HepG2 (cell line): ENCODE results near the gene NCAPD2. TPM values are rescaled to one million over a fixed set of nuclear protein-coding genes. Genes with fewer than 3 reads are reported as not detected.

Source experiments
- BORCS8-MEF2B ChIP-seq: sonication (generic); formaldehyde crosslinking; IDR thresholded peaks from 2 replicates; pipeline ENCODE4 v1.8.0; 2022; ENCODE audit warnings: mild to moderate bottlenecking, missing genetic modification reagents
- GATA4 ChIP-seq: sonication (generic); IDR thresholded peaks from 2 replicates; pipeline ENCODE4 v1.6.1; 2016; ENCODE audit warnings: antibody characterized with exemption, low read depth, borderline replicate concordance
- HNRNPH1 ChIP-seq: fragments of 200-400 bp; formaldehyde crosslinking; optimal IDR thresholded peaks from 2 replicates; pipeline ENCODE3; 2017; ENCODE audit warnings: mild to moderate bottlenecking, low read depth, low read length
- ONECUT2 ChIP-seq: sonication (generic); formaldehyde crosslinking; IDR thresholded peaks from 2 replicates; pipeline ENCODE4 v1.4.0; 2020; ENCODE audit warnings: missing genetic modification reagents
- POLR2A ChIP-seq, 2 experiments: IDR thresholded peaks; 2 replicates each; pipeline ENCODE4 v1.6.1; 2011; ENCODE audit warnings: low read depth in 2 of 2, low read length in 2 of 2, mild to moderate bottlenecking in 1 of 2, moderate library complexity in 1 of 2; ENCODE audit not compliant: insufficient read depth in 1 of 2
- PPARG ChIP-seq: conservative IDR thresholded peaks from 2 replicates; pipeline ENCODE4 v1.6.1; 2016; ENCODE audit warnings: missing biosample characterization, missing genetic modification reagents
- SALL1 ChIP-seq: sonication (generic); formaldehyde crosslinking; IDR thresholded peaks from 2 replicates; pipeline ENCODE4 v1.8.0; 2022; ENCODE audit warnings: mild to moderate bottlenecking, missing genetic modification reagents
- SMAD1 ChIP-seq: sonication (generic); formaldehyde crosslinking; IDR thresholded peaks from 2 replicates; pipeline ENCODE4 v1.4.0; 2020; ENCODE audit warnings: missing genetic modification reagents, low read depth, mild to moderate bottlenecking, borderline replicate concordance
- SSRP1 ChIP-seq: IDR thresholded peaks from 2 replicates; pipeline ENCODE4 v1.6.1; 2016; ENCODE audit warnings: control low read depth
- ZBTB20 ChIP-seq: sonication (generic); formaldehyde crosslinking; IDR thresholded peaks from 2 replicates; pipeline ENCODE4 v1.8.1; 2023; ENCODE audit warnings: missing genetic modification reagents, low read depth, mild to moderate bottlenecking, borderline replicate concordance
- ZFYVE20 ChIP-seq: sonication (generic); formaldehyde crosslinking; IDR thresholded peaks from 2 replicates; pipeline ENCODE4 v1.8.0; 2023; ENCODE audit warnings: low read depth, mild to moderate bottlenecking, moderate library complexity, missing genetic modification reagents, borderline replicate concordance
- ZNF235 ChIP-seq: sonication (generic); formaldehyde crosslinking; IDR thresholded peaks from 2 replicates; pipeline ENCODE4 v1.8.1; 2023; ENCODE audit warnings: mild to moderate bottlenecking, missing genetic modification reagents, borderline replicate concordance
- ZNF570 ChIP-seq: sonication (generic); formaldehyde crosslinking; IDR thresholded peaks from 2 replicates; pipeline ENCODE4 v1.4.0; 2020; ENCODE audit warnings: mild to moderate bottlenecking, missing genetic modification reagents, borderline replicate concordance
- ZNF816 ChIP-seq: sonication (generic); formaldehyde crosslinking; IDR thresholded peaks from 2 replicates; pipeline ENCODE4 v1.8.0; 2022; ENCODE audit warnings: missing genetic modification reagents, mild to moderate bottlenecking, borderline replicate concordance
- polyA plus RNA-seq, 8 experiments: library from polyadenylated mRNA; depleted of rRNA in 3 of 8; stranded (reverse) in 7 of 8; unstranded in 1 of 8; fragments of >200 nt; fragmentation: Illumina TruSeq in 4 of 8; extraction: Trizol in 4 of 8; gene quantifications; 2 replicates each; pipeline versions ENCODE4 v1.2.1 to v1.2.3, GENCODE V29; 2011 to 2016; ENCODE audit warnings: low read depth in 4 of 8, missing spikeins in 1 of 8, mixed read lengths in 1 of 8; ENCODE audit not compliant: insufficient read depth in 1 of 8
- total RNA-seq, 5 experiments: library from RNA; depleted of rRNA; stranded (reverse); fragments of >200 nt; fragmentation: Illumina TruSeq; extraction: Trizol; gene quantifications; 2 replicates each; pipeline ENCODE4 v1.2.3, GENCODE V29; 2016; ENCODE audit warnings: low read depth in 1 of 5
- TF ChIP-seq, protein P1 (sequence below): sonication (generic); formaldehyde crosslinking; IDR thresholded peaks from 2 replicates; pipeline ENCODE4 v1.4.0; 2020; ENCODE audit warnings: mild to moderate bottlenecking, missing genetic modification reagents
- TF ChIP-seq, protein P2 (sequence below): sonication (generic); formaldehyde crosslinking; IDR thresholded peaks from 2 replicates; pipeline ENCODE4 v1.9.0; 2022; ENCODE audit warnings: missing genetic modification reagents, mild to moderate bottlenecking, borderline replicate concordance
- TF ChIP-seq, protein P3 (sequence below): sonication (generic); formaldehyde crosslinking; IDR thresholded peaks from 2 replicates; pipeline ENCODE4 v1.5.1; 2020; ENCODE audit warnings: mild to moderate bottlenecking, missing genetic modification reagents, moderate library complexity

Gene NCAPD2
- total and polyA plus RNA-seq, 2 of the 13 experiments (the other 11 are each of a cell fraction or from before 2014, with no cell fraction given), result 51.1 to 65.6 TPM

DNA sequence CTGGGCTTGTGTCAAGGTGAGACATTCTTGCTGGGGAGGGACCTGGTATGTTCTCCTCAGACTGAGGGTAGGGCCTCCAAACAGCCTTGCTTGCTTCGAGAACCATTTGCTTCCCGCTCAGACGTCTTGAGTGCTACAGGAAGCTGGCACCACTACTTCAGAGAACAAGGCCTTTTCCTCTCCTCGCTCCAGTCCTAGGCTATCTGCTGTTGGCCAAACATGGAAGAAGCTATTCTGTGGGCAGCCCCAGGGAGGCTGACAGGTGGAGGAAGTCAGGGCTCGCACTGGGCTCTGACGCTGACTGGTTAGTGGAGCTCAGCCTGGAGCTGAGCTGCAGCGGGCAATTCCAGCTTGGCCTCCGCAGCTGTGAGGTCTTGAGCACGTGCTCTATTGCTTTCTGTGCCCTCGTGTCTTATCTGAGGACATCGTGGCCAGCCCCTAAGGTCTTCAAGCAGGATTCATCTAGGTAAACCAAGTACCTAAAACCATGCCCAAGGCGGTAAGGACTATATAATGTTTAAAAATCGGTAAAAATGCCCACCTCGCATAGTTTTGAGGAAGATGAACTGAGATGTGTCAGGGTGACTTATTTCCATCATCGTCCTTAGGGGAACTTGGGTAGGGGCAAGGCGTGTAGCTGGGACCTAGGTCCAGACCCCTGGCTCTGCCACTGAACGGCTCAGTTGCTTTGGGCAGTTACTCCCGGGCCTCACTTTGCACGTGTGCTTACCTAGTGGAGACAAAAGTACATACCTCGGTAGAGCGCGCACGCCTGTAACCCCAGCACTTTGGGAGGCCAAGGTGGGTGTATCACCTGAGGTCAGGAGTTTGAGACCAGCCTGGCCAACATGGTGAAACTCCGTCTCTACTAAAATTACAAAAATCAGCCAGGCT, 44.8 kb downstream of the NCAPD2 start (continued):
- TF ChIP-seq, protein P1, sequence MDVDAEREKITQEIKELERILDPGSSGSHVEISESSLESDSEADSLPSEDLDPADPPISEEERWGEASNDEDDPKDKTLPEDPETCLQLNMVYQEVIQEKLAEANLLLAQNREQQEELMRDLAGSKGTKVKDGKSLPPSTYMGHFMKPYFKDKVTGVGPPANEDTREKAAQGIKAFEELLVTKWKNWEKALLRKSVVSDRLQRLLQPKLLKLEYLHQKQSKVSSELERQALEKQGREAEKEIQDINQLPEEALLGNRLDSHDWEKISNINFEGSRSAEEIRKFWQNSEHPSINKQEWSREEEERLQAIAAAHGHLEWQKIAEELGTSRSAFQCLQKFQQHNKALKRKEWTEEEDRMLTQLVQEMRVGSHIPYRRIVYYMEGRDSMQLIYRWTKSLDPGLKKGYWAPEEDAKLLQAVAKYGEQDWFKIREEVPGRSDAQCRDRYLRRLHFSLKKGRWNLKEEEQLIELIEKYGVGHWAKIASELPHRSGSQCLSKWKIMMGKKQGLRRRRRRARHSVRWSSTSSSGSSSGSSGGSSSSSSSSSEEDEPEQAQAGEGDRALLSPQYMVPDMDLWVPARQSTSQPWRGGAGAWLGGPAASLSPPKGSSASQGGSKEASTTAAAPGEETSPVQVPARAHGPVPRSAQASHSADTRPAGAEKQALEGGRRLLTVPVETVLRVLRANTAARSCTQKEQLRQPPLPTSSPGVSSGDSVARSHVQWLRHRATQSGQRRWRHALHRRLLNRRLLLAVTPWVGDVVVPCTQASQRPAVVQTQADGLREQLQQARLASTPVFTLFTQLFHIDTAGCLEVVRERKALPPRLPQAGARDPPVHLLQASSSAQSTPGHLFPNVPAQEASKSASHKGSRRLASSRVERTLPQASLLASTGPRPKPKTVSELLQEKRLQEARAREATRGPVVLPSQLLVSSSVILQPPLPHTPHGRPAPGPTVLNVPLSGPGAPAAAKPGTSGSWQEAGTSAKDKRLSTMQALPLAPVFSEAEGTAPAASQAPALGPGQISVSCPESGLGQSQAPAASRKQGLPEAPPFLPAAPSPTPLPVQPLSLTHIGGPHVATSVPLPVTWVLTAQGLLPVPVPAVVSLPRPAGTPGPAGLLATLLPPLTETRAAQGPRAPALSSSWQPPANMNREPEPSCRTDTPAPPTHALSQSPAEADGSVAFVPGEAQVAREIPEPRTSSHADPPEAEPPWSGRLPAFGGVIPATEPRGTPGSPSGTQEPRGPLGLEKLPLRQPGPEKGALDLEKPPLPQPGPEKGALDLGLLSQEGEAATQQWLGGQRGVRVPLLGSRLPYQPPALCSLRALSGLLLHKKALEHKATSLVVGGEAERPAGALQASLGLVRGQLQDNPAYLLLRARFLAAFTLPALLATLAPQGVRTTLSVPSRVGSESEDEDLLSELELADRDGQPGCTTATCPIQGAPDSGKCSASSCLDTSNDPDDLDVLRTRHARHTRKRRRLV, result no peak
- TF ChIP-seq POLR2A (IDR thresholded peaks at IDR 0.05; ENCODE audit: insufficient read depth in 1 of 2, low read depth in 2 of 2, low read length in 2 of 2), result peak in 1 of 2 experiments; percentile 76; a peak in 2 of 4 replicates
- TF ChIP-seq ZBTB20 (CRISPR knock-in tag), result no peak
- TF ChIP-seq ZNF570 (CRISPR knock-in tag), result no peak
- peak; percentile 57 for TF ChIP-seq HNRNPH1
- peak; percentile 56 for TF ChIP-seq SSRP1
- 0 out of 2 replicates have a peak, but pooled peaks have one; percentile 6 for TF ChIP-seq ZFYVE20 (CRISPR knock-in tag)
- 0 out of 2 replicates have a peak, but pooled peaks have one; percentile 17 for TF ChIP-seq PPARG (CRISPR knock-in tag)
- 0 out of 2 replicates have a peak, but pooled peaks have one; percentile 48 for TF ChIP-seq GATA4
- TF ChIP-seq BORCS8-MEF2B, result peak; percentile 21; the same call in 1 of the 2 replicates
- TF ChIP-seq SALL1 (CRISPR knock-in tag), result peak; percentile 16; the same call in 1 of the 2 replicates
- TF ChIP-seq, protein P2, sequence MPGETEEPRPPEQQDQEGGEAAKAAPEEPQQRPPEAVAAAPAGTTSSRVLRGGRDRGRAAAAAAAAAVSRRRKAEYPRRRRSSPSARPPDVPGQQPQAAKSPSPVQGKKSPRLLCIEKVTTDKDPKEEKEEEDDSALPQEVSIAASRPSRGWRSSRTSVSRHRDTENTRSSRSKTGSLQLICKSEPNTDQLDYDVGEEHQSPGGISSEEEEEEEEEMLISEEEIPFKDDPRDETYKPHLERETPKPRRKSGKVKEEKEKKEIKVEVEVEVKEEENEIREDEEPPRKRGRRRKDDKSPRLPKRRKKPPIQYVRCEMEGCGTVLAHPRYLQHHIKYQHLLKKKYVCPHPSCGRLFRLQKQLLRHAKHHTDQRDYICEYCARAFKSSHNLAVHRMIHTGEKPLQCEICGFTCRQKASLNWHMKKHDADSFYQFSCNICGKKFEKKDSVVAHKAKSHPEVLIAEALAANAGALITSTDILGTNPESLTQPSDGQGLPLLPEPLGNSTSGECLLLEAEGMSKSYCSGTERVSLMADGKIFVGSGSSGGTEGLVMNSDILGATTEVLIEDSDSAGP, result peak; percentile 42; the same call in 1 of the 2 replicates
- TF ChIP-seq ZNF235 (CRISPR knock-in tag), result 0 out of 2 replicates have a peak, but pooled peaks have one; percentile 45
- TF ChIP-seq, protein P3, sequence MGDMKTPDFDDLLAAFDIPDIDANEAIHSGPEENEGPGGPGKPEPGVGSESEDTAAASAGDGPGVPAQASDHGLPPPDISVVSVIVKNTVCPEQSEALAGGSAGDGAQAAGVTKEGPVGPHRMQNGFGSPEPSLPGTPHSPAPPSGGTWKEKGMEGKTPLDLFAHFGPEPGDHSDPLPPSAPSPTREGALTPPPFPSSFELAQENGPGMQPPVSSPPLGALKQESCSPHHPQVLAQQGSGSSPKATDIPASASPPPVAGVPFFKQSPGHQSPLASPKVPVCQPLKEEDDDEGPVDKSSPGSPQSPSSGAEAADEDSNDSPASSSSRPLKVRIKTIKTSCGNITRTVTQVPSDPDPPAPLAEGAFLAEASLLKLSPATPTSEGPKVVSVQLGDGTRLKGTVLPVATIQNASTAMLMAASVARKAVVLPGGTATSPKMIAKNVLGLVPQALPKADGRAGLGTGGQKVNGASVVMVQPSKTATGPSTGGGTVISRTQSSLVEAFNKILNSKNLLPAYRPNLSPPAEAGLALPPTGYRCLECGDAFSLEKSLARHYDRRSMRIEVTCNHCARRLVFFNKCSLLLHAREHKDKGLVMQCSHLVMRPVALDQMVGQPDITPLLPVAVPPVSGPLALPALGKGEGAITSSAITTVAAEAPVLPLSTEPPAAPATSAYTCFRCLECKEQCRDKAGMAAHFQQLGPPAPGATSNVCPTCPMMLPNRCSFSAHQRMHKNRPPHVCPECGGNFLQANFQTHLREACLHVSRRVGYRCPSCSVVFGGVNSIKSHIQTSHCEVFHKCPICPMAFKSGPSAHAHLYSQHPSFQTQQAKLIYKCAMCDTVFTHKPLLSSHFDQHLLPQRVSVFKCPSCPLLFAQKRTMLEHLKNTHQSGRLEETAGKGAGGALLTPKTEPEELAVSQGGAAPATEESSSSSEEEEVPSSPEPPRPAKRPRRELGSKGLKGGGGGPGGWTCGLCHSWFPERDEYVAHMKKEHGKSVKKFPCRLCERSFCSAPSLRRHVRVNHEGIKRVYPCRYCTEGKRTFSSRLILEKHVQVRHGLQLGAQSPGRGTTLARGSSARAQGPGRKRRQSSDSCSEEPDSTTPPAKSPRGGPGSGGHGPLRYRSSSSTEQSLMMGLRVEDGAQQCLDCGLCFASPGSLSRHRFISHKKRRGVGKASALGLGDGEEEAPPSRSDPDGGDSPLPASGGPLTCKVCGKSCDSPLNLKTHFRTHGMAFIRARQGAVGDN (CRISPR knock-in tag), result peak; percentile 47
- 0 out of 2 replicates have a peak, but pooled peaks have one; percentile 14 for TF ChIP-seq SMAD1
- peak; percentile 64; the same call in 1 of the 2 replicates for TF ChIP-seq ZNF816 (CRISPR knock-in tag)
- no peak for TF ChIP-seq ONECUT2 (CRISPR knock-in tag)
